Measurements from ENCODE around the gene CAST. TPM values are rescaled to one million over a fixed set of nuclear protein-coding genes. Genes with fewer than 3 reads are reported as not detected.

Gene CAST
- total and polyA plus RNA-seq, 2 donors (not counting 1 experiment from before 2014, with no cell fraction given): 41.0 to 231 TPM

DNA sequence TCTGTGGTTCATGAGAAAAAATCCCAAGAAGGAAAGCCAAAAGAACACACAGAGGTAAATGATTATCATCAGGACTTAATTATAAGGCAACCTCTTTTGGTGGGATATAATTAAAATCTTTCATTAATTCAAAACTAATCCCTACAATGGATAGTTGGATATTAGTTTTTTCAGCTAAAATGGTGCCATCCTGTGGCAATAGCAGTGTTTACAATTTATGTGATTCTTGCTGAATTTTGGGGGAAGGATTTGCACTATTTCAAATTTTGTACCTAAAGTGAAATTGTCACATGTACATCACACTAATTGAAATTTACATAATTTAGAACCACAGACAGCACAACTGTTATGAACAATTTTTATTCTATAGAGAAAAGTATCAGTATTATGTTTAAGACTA, 67.0 kb downstream of the CAST start:
- Histone ChIP-seq H3K9ac (ENCODE audit: low read length) (no peak overlapping the region), H2AFZ (ENCODE audit: insufficient read depth, low read depth, low read length, poor library complexity, severe bottlenecking) (no peak overlapping the region), H3K36me3 (replicated peaks in 1 of 2; ENCODE audit: control extremely low read depth in 1 of 2, control insufficient read depth in 1 of 2, extremely low read depth in 1 of 2, insufficient read depth in 2 of 2, low read length in 1 of 2) (peaks cover 8 to 47% of the 10 kb centered on the region in 2 experiments), H3K4me3 (ENCODE audit: control extremely low read depth in 1 of 5, extremely low read depth in 1 of 5, insufficient read depth in 1 of 5, low read depth in 2 of 5, low read length in 4 of 5) (no peak overlapping the region), H3K27me3 (replicated peaks in 1 of 4; ENCODE audit: control extremely low read depth in 1 of 4, control insufficient read depth in 3 of 4, insufficient read depth in 4 of 4, low read length in 3 of 4) (no peaks in the 10 kb centered on the region), H3K4me1 (ENCODE audit: control insufficient read depth in 2 of 2, insufficient read depth in 2 of 2, low read length in 2 of 2) (peaks cover 0 to 3% of the 10 kb centered on the region in 2 donors), H3K27ac (ENCODE audit: low read length in 2 of 2) (no peak overlapping the region), H4K20me1 (ENCODE audit: control insufficient read depth, insufficient read depth, low read length, poor library complexity, severe bottlenecking) (peaks cover 19% of the 10 kb centered on the region), H3K9me3 (ENCODE audit: control extremely low read depth in 1 of 3, control insufficient read depth in 2 of 3, insufficient read depth in 1 of 3, low read length in 2 of 3) (no peaks in the 10 kb centered on the region), H3K79me2 (ENCODE audit: control insufficient read depth, insufficient read depth, low read length) (no peaks in the 10 kb centered on the region), H3K4me2 (replicated peaks; ENCODE audit: low read depth, low read length, poor library complexity, severe bottlenecking) (no peak overlapping the region)
- Mint-ChIP-seq H3K4me1 (peaks cover 4% of the 10 kb centered on the region), H3K27me3 (no peaks in the 10 kb centered on the region), H3K27ac (no peak overlapping the region), H3K9me3 (ENCODE audit: insufficient read depth) (no peaks in the 10 kb centered on the region), H3K4me3 (no peak overlapping the region)
- CTCF ChIA-PET: interaction anchor here (1.0 to 3.1 kb wide), 3 partner anchors 23 to 115 kb away, joined by 4 to 37 read pairs (median 6); partner anchors contain the start of gene CAST
- intact Hi-C loops (cut with micrococcal nuclease): loop anchor here (1.0 kb wide), 1 partner anchor 115 kb away; no protein-coding TSS in a partner anchor
- TF ChIP-seq EZH2 (IDR thresholded peaks at IDR 0.05; ENCODE audit: borderline replicate concordance, insufficient read depth, low read depth, low read length, poor library complexity, severe bottlenecking) (no peak), CTCF (IDR thresholded peaks at IDR 0.05) (no peak)
- DNase-seq (no peak), ATAC-seq (ENCODE audit: low read depth) (no peak)
- POLR2A ChIA-PET: no interaction called here

DNA sequence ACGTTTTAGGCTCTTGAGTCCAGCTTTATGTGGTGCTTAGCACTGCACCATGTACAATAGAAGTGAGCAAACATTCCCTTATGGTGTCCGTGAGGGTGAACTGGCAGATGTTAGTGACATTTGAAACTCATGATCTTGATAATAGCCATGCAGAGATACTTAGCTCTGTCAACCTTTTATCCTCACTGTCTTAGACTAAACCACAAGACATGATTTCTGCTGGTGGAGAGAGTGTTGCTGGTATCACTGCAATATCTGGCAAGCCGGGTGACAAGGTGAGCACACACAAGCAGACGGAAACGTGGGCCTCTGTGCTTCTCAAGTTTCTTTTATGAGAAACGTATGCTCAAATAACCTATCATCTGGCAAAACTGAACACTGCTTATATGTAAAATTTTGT, 68.4 kb downstream of the CAST start:
- Mint-ChIP-seq H3K9me3 (ENCODE audit: insufficient read depth) (no peaks in the 10 kb centered on the region), H3K4me3 (no peak overlapping the region), H3K27me3 (no peaks in the 10 kb centered on the region), H3K4me1 (peaks cover 11% of the 10 kb centered on the region), H3K27ac (no peak overlapping the region)
- Histone ChIP-seq H3K27ac (ENCODE audit: low read length in 2 of 2) (no peak overlapping the region), H3K4me2 (replicated peaks; ENCODE audit: low read depth, low read length, poor library complexity, severe bottlenecking) (no peak overlapping the region), H2AFZ (ENCODE audit: insufficient read depth, low read depth, low read length, poor library complexity, severe bottlenecking) (no peak overlapping the region), H3K9ac (ENCODE audit: low read length) (no peak overlapping the region), H3K79me2 (ENCODE audit: control insufficient read depth, insufficient read depth, low read length) (no peaks in the 10 kb centered on the region), H3K27me3 (replicated peaks in 1 of 4; ENCODE audit: control extremely low read depth in 1 of 4, control insufficient read depth in 3 of 4, insufficient read depth in 4 of 4, low read length in 3 of 4) (no peaks in the 10 kb centered on the region), H3K4me3 (ENCODE audit: control extremely low read depth in 1 of 5, extremely low read depth in 1 of 5, insufficient read depth in 1 of 5, low read depth in 2 of 5, low read length in 4 of 5) (no peak overlapping the region), H4K20me1 (ENCODE audit: control insufficient read depth, insufficient read depth, low read length, poor library complexity, severe bottlenecking) (peaks cover 21% of the 10 kb centered on the region), H3K36me3 (replicated peaks in 1 of 2; ENCODE audit: control extremely low read depth in 1 of 2, control insufficient read depth in 1 of 2, extremely low read depth in 1 of 2, insufficient read depth in 2 of 2, low read length in 1 of 2) (peaks cover 8 to 40% of the 10 kb centered on the region in 2 experiments), H3K9me3 (ENCODE audit: control extremely low read depth in 1 of 3, control insufficient read depth in 2 of 3, insufficient read depth in 1 of 3, low read length in 2 of 3) (no peaks in the 10 kb centered on the region), H3K4me1 (ENCODE audit: control insufficient read depth in 2 of 2, insufficient read depth in 2 of 2, low read length in 2 of 2) (peaks cover 0 to 11% of the 10 kb centered on the region in 2 donors)
- intact Hi-C loops (cut with micrococcal nuclease): no loop called here
- CTCF ChIA-PET: interaction anchor here (0.7 to 3.1 kb wide), 6 partner anchors 19 to 1734 kb away, joined by 3 to 37 read pairs (median 4); no protein-coding TSS in a partner anchor
- POLR2A ChIA-PET: no interaction called here
- WGBS (ENCODE audit: insufficient coverage): 100% methylated on average over 1 of the region's 6 CpGs
- DNase-seq (no peak), ATAC-seq (ENCODE audit: low read depth) (no peak)
- TF ChIP-seq EZH2 (IDR thresholded peaks at IDR 0.05; ENCODE audit: borderline replicate concordance, insufficient read depth, low read depth, low read length, poor library complexity, severe bottlenecking): no peak
- TF ChIP-seq CTCF (IDR thresholded peaks at IDR 0.05): no peak
